ENCODE data around the gene UPF2.

- no peak for TF ChIP-seq CTCF (optimal IDR thresholded peaks at IDR 0.05 in 1 of 3, IDR thresholded peaks at IDR 0.05 in 1 of 3, conservative IDR thresholded peaks at IDR 0.05 in 1 of 3; ENCODE audit: extremely low read depth in 1 of 3, insufficient read depth in 2 of 3, low read length in 3 of 3)
- no peak for TF ChIP-seq EZH2 (IDR thresholded peaks at IDR 0.05; ENCODE audit: low read length)
These were observed 13.1 kb upstream of the UPF2 start for GRCh38 chr10:12055732-12056131.
